Measurements from ENCODE around the gene CITED2.

The CITED2 gene

GRCh38 chr6:139409026-139409425 lies 34.6 kb upstream of the CITED2 start:
- H3K27ac ChIP-seq = no peak overlapping the region

GRCh38 chr6:139407718-139408222 lies 33.3 kb upstream of the CITED2 start:
- no peak for TF ChIP-seq ZFX (IDR thresholded peaks at IDR 0.05; ENCODE audit: borderline replicate concordance)
- TF ChIP-seq, protein P1, sequence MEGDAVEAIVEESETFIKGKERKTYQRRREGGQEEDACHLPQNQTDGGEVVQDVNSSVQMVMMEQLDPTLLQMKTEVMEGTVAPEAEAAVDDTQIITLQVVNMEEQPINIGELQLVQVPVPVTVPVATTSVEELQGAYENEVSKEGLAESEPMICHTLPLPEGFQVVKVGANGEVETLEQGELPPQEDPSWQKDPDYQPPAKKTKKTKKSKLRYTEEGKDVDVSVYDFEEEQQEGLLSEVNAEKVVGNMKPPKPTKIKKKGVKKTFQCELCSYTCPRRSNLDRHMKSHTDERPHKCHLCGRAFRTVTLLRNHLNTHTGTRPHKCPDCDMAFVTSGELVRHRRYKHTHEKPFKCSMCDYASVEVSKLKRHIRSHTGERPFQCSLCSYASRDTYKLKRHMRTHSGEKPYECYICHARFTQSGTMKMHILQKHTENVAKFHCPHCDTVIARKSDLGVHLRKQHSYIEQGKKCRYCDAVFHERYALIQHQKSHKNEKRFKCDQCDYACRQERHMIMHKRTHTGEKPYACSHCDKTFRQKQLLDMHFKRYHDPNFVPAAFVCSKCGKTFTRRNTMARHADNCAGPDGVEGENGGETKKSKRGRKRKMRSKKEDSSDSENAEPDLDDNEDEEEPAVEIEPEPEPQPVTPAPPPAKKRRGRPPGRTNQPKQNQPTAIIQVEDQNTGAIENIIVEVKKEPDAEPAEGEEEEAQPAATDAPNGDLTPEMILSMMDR (IDR thresholded peaks at IDR 0.05) = no peak
- H3K27ac ChIP-seq = no peak overlapping the region

More at GRCh38 chr6:139409026-139409425, 34.6 kb upstream of the CITED2 start:
- TF ChIP-seq, protein P1 (IDR thresholded peaks at IDR 0.05) = no peak
- no peak for TF ChIP-seq ZFX (IDR thresholded peaks at IDR 0.05; ENCODE audit: borderline replicate concordance)

DNA sequence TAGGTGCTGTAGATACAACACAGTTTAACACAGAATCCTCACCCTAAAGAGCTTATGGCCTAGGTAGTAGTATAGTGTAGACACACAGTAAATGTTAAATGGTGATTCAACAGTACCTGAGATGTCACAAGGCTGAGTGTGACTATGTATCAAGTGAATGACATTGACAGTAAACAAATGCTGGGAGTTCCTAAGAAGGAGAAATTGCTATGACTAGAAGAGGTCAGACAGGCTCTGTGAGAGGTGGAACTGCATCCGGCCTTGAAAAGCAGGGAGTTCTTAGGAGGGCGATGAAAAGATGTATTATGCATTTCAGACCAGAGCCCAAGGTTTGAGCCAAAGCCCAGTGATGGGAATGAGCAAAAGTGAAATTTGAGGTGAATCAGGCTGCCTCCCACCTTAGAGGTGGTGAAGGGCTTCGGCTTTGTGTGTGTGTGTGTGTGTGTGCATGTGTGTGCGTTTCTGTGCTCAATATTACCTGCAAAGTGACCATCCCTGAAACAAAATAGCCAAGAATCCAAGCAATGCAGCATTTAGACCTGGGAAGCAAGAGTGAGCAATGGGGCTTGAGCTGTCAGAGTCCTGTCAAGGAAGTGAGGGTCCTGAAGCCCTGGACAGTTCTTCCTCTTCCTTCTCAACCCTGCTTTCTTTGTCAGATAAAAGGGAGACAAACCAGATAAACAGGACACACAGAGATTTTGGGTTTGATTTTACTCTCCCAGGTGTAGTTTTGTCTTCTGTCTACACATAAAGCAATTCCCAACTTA lies 32.3 kb upstream of the CITED2 start:
- H3K27ac ChIP-seq = no peak overlapping the region
- TF ChIP-seq, protein P1 (IDR thresholded peaks at IDR 0.05) = no peak
- no peak for TF ChIP-seq ZFX (IDR thresholded peaks at IDR 0.05; ENCODE audit: borderline replicate concordance)

- TF ChIP-seq, protein P1 (IDR thresholded peaks at IDR 0.05) = no peak
- TF ChIP-seq ZFX (IDR thresholded peaks at IDR 0.05; ENCODE audit: borderline replicate concordance) = no peak
- no peak overlapping the region for H3K27ac ChIP-seq
Observed at GRCh38 chr6:139402876-139403386, 28.5 kb upstream of the CITED2 start.

- H3K27ac ChIP-seq = no peak overlapping the region
- TF ChIP-seq, protein P1 (IDR thresholded peaks at IDR 0.05) = no peak
- no peak for TF ChIP-seq ZFX (IDR thresholded peaks at IDR 0.05; ENCODE audit: borderline replicate concordance)
Observed at GRCh38 chr6:139398658-139399057, 24.2 kb upstream of the CITED2 start.

DNA sequence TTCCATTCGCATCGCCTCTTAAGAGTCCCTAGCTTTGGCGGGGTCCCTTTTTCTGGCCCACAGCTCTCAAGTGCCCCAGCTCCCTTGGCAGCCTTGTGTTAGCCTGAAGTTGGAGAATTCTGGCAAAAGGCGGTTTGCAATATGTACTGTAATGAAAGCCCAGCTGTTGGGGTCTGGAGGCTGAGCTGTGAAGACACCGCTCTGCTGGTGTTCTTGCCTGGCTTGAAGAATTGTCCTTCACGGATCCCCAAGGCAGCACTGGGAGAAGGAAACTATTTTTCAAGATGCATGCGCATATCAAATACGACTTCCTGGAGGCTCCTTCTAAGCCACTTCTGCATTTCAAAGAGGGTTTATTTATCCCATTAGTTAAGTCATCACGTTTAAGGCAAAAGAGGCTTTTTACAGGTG lies 21.4 kb upstream of the CITED2 start:
- TF ChIP-seq ZFX (IDR thresholded peaks at IDR 0.05; ENCODE audit: borderline replicate concordance) = no peak
- TF ChIP-seq, protein P1 (IDR thresholded peaks at IDR 0.05) = no peak
- no peak overlapping the region for H3K27ac ChIP-seq

DNA sequence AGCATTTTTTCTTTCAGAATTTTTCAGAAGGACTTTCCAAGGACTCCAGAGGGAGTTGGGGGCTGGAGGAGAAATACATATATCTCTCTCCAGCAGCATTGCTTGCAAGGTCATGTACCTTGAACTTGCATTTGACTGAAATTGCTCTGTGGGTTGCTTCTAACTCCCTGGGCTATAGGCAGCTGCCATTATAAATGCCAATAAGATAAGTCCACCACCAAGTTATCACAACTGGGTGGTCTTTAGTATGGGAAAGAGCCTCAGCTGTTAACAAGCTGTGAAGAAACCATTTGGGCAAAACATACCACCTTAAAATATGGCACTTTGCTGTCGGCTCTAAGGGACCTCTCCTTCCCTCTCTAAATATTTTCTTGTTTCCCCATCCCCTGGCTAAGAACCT lies 20.9 kb upstream of the CITED2 start:
- no peak overlapping the region for H3K27ac ChIP-seq

More for the DNA sequence above, 20.9 kb upstream of the CITED2 start:
- TF ChIP-seq ZFX (IDR thresholded peaks at IDR 0.05; ENCODE audit: borderline replicate concordance) = no peak
- TF ChIP-seq, protein P1 (IDR thresholded peaks at IDR 0.05) = no peak
